Hindlimb muscle (tissue), 1 donor: ENCODE results near the gene MAP3K4. TPM values are rescaled to one million over a fixed set of nuclear protein-coding genes. Genes with fewer than 3 reads are reported as not detected.

Experiments
- DNase-seq: peaks from one replicate; pipeline ENCODE4 v3.0.0-alpha.2; 2013
- polyA plus RNA-seq: library from polyadenylated mRNA; unstranded; fragments of 120-200 nt; gene quantifications from one replicate; pipeline ENCODE4 v1.2.1, GENCODE V29; 2013; ENCODE audit not compliant: insufficient read length

The MAP3K4 gene
- polyA plus RNA-seq, 1 donor: 20.9 TPM

DNA sequence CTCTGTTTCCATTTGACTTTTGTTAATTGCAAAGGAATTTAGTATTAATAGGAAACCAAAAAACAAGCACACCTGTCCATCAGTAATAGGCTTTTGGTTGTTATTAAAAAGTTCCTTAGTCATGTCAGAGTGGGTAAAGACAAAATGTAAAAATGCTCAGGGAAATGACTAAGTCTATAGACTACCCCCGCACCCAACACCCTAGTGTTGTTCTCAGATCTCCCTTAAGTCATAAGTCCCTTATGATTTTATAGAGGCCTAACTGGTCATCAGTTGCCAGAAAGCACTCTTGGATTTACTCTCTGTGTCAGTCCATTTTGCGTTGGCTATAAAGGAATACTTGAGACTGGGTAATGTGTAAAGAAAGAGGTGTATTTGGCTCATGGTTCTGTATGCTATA, 52.8 kb downstream of the MAP3K4 start:
- DNase-seq: no peak

DNA sequence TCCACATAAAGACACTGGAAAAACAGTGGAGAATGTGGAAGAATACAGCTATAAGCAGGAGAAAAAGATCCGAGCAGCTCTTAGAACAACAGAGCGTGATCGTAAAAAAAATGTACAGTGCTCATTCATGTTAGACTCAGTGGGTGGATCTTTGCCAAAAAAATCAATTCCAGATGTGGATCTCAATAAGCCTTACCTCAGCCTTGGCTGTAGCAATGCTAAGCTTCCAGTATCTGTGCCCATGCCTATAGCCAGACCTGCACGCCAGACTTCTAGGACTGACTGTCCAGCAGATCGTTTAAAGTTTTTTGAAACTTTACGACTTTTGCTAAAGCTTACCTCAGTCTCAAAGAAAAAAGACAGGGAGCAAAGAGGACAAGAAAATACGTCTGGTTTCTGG, 57.1 kb downstream of the MAP3K4 start:
- DNase-seq: peak; percentile 80

DNA sequence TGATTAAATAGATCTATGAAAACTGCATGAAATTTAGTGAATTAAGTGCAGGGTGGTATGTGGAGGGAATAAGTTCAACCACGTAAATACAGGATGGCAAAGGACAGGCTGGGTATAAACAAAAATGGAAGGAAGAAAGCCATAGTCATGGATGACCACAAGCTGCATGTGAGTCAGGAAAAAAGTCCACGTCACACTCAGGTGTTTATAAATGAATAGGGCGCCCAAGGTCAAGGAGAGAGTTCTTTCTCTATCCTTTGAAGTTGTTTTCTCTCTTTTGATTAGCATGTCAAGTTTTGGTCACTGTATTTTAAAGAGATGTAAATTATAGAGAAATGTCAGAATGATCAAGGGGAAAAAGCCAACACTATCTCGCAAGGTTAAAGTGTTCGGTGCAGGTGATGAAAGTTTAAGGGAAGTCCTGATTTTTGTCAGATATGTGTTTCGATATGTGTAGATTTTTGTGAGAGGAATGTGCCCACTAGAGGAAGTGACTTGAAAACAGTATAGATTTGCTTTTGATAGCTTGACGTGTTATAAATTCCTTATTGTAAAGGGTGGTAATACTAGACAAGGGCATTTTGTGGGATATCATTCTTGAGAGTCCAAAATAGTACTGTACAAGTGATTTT, 58.7 kb downstream of the MAP3K4 start:
- DNase-seq: no peak

DNA sequence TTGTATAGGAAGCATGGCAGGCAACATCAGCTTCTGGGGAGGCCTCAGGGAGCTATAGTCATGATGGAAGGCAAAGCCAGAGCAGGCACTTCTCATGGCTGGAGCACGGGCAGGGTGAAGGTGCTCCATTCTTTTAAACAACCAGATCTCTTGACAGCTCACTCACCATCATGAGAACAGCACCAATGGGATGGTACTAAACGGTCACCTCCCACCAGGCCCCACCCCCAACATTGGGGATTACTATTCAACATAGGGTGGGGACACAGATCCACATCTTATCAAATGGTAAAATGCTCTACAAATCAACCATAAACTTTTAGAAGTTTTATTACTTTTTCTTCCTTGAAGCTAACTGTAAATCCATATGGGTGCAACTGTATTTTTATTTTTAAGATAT, 61.5 kb downstream of the MAP3K4 start:
- DNase-seq: no peak

DNA sequence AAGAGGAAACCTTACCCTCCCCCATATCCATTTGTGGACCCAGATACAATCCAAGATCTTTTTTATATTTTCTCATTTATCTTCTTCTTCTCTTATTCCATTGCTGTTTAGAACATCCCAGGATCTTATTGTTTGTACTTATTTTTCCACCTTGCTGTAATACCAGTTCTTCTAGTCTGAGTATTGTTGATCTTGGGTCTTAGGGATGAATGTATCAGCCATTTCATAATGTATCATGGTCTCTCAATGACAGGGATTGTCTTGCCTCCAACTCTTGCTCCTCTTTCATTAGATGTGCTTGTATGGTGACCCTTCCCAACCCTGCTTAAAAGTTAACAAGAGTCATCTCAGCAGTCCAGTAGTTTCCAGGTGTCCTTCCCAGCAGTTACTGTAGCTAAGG, 63.3 kb downstream of the MAP3K4 start:
- no peak for DNase-seq

DNA sequence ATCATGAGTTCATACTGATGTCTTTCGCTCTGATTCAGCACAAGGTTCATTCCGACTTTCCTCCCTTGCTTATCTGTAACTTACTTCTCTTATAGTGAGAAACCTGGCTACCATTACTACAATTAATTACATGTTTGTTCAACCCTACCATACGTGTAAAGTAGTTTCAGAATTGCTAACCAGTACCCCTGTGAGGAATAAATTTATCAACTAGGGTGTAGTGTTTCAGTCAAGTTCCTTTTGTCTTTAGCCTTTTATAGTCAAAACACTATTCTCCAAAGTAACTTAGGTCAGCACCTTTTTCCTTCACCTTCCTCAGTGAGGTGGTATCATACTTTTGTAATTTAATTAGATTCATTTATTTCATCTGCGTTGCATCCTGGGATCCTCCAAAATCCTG, 64.9 kb downstream of the MAP3K4 start:
- no peak for DNase-seq

DNA sequence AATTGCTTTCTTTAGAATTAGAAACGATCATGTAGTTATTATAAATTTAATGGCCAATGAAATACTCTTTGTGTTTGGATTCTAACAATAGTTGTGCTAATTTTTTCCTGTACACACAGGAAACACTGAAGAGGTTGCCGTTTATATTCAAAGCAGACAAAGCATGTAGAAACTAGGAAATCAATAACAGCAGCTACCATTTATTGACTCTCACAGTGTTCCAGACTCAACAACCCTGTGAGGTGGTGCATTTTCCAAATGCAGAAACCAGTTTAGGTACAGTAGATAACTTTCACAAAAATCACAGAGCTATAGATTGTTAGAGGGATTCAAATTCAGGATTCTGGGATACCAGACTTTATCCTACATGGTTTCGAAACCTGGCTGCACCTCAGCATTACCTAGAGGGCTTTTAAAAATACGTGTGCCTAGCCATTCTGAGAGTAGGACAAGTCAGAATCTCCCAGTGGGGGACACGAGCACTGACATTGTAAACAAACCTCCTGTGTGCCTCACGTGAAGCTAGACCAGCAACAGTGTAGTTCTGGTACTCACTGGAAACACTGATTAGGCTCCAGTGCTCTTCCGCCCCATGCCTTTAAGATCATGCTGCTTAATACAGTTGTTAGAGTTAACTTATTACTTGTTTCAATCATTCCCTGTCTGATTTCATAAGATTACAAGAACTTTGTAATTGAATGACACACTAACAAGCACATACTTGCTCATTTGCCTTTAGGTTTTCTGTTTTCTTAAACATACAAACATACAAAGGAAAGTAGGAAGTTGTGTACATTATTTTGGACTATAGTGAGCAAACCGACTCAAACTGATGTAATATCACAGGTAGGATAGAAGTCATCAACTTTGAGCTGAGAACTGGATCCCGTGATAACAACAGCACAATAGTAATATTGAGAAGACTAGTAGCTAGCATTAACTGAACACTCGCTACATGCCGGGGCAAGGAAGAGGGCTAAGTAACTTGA, 65.8 kb downstream of the MAP3K4 start:
- DNase-seq: no peak

DNA sequence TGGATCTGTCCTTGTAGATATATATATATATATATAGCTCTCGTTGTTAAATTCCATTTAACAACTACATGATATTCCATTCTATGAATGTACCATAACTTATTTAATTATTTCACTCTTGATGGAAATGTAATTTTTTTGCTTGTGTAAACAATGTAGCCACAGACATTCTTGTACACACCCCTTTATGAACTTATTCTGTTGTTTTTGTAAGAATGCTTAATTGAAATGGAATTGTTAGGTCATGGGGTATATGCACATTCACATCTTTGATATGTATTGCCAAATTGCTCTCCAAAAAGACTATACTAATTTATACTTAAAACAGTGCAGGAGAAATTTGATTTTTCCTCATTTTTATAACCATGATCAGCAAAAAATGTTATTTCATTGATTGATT, 67.2 kb downstream of the MAP3K4 start:
- no peak for DNase-seq

DNA sequence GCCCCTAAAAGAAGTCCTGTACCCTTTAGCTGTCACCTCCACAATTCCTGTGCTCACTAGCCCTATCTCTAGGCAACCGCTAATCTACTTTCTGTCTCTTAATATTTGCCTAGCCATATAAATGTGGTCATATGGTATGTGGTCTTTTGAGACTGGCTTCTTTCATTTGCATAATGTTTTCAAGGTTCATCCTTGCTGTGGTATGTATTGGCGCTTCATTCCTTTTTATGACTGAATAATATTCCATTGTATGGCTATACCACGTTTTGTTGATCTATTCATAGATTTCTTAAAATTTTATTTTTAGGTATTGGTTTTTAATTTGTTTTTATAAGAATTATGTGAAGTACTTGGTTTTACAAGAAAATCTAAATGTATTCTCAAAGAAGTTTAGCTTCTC, 70.0 kb downstream of the MAP3K4 start:
- no peak for DNase-seq

DNA sequence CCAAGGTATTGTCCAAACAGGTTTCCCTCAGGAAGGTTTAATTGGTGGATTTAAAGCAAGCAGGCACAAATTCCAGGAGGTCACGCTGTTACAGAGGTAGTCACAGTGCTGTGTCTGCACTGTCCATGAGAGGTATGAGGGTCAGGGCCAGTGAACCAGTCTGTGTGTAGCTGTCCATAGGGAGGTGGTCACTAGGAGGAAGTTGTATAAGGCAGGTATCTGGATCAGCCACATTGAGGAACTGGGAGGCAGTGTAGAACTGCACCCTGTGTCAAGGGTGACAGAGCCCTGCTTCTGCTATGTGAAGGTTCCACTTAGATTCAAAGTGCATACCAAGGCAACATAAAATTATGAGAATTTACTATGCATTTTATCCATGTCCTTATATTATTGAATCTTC, 73.3 kb downstream of the MAP3K4 start:
- no peak for DNase-seq

DNA sequence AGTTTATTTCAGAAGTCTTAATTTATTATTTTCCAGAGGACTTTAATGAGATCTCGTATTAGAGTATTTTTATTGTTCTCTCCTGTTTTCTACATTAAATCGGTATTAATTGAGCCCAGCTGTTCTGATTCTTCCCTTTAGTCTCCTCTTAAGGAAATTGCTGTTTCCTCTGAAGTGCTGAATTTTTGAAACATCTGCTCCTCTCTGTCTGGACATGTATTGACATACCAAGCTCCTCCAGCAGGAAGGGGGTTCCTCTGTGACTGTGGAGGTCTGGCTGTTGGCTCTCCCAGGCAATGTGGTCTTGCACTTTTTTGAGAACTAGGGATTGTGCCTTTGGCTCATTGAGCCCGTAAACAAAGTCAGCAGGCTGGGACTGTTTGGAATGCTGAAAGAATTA, 74.9 kb downstream of the MAP3K4 start:
- DNase-seq: no peak

DNA sequence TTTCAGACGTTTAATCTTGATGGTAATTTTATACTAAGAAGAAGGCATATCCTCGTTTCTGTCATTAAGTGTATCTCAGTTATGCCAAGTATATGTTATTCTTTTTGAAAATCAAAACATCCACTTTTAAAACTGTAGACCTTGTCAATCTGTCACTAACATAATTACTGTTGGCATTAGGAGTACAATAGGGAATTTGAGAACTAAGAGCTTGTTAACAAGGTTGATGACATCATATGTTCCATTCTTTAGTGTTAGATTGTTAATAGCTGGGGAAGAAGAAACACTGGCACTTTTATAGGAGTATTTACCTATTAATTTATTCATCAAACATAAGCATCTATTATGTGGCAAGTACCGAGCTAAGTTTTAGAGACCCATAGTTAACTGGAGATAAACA, 76.2 kb downstream of the MAP3K4 start:
- no peak for DNase-seq

DNA sequence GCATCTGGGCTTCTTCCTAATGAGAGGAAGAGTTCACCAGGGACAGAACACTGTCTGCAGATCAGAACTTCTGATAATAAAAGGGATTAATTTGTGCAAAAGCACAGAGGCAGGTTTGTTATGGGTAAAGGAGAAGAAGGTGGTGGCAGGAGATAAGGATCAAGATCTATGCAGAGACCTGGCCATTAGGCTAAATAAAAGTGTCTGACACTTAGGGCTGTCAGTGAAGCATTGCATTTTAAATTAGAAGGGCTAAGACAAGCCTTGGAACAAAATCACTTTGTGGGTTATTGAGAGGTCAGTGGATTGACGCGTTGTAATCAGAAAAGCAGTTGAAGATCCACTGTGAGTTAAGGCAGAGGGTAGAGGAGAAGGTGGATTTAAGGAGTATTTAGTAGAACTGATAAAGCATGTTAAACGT, 76.8 kb downstream of the MAP3K4 start:
- no peak for DNase-seq

DNA sequence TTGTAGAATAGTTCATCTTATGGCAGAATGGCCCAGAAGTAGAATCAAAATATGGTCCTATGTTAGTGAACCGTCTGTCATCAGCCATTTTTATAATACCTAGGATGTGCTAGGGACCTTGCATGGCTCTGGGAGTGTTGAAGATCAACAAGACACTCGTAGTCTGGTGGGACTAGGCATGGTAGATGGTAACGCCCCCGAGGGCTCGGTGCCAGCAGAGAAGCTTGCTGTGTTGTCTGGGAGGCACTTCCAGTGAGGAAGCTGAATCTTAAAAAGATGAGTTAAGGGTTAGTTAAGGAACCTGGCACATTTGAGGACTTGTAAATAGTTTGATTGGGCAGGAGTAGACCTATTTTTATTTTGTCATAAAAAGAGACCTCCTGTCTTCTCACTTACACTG, 82.4 kb downstream of the MAP3K4 start:
- no peak for DNase-seq

DNA sequence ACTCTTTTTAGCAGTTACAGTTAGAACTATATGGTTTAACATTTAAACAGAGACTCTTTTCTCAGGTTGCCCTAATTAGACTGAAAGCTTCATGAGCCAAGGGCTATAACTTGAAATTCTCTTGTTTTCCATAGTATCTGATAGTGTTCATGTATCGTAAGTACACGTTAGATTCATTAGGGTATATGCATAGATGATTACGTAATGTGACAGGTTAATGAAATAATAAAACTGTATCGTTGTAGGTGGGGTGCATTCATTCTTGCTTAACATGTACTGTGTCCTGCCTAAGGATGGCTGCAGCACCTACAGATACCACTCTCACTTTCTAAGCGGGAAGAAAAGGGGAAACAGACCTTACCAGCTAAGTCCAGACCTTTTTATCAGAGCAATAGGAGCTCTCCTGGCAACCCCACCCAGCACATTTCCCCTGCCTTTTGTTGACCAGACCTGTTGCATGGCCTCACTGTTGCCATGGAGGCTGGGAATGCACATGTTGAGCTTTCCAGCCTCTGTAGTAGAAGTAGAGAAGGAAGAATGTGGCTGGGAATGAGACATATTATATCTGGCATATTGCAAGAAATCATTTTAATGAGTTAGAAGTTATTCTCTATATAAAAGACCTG, 83.0 kb downstream of the MAP3K4 start:
- no peak for DNase-seq

DNA sequence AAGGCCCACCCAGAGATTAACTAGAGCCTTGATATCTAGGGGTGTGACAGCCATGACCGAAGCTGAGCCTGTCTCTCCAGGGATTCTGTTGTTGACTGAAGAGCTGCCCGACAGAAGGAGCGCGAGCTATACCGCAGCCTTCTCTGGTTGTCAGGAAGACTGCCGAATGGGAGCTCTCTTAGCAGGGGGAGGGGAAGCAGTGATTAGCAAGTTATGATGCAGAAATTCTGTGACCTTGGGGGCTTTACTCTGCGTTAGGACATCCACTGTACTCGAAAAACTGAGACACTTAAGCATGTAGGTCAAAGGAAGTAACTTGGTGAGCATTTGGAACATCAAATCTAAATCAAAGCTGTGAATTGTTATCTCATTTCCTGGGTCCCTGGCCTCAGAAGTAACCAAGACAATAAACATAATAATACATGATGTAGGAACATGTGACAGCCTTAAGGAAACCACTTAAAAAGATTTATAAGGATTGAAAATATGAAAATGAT, 84.7 kb downstream of the MAP3K4 start:
- no peak for DNase-seq

DNA sequence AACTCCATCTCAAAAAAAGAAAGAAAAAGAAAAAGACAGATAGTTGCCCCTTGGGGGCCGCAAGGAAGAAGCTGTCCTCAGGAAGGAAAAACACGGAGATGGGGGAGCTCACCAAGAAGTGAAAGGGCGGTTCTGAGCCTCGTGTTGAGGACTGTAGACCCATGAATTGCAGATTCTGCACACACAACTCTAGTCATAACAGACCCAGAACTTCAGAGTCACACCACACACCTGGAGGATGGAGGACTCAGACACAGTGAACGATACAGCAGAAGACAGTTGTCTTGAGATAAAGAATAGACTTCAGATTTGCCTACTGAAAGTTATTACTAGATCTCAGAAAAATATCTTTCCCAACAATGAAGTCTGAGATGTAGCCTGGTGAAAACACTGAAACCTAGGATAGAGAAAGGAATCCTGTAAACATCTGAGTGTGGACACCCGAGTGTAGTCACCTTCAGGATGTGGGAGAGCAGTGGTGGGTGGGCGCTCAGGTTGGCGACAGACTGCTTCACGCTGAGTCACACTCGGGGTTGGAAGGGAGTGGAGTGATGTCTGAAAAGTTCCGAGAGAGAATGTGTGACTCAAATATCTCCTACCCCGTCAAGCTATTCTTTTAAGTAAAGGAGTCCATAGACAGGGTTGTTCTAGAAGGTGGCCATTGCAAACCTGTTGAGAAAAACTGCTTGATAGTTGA, 88.1 kb downstream of the MAP3K4 start:
- DNase-seq: no peak

DNA sequence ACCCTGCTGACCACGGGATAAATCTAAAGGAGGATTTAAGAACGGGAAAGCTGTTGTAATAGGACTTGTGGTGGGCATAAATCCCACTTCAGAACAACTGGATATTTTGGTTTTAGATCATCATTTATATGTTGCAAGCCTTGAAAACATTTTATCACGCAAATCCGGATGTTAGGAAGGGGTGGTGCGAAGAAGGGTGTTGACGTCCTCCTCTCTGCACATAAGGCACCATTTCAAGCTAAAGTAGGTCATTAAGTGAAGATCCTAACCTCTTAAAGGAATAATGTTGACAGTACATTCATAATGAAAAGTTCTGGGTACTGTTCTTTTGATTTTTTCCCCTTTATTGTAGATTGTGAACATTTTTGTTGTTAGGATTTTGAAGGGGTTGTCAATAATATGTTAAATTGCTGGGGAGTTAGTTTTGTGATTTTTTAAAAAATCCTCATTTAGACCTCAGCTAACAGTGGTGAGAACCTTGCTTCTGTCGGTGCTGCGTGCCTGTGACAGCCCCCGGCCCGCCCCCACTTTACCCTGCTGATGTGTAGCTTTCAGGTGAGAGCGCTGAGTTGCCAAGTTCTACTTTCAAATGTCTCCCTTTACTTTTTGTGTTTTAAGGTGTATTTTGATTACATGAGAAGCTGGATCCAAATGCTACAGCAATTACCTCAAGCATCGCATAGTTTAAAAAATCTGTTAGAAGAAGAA, 88.8 kb downstream of the MAP3K4 start:
- no peak for DNase-seq

DNA sequence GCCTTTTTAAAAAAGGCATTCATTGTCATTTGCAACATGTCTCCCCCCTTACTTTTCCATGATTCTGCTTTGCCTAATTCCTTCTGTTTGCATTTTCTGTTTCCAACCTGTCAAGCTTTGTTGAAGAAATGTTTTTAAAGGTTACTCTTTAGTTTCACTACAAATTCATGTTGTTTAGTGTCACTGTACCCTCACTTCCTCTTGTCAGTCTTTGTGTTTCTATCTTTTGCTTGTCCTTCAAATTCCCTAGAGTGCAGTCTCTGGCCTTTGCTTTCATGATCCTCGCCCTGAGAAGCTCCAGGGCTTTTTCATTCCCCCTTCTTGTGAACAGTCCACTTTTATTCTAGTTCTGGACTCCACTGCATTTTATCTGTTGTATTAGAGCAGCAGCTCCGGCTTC, 90.6 kb downstream of the MAP3K4 start:
- no peak for DNase-seq

DNA sequence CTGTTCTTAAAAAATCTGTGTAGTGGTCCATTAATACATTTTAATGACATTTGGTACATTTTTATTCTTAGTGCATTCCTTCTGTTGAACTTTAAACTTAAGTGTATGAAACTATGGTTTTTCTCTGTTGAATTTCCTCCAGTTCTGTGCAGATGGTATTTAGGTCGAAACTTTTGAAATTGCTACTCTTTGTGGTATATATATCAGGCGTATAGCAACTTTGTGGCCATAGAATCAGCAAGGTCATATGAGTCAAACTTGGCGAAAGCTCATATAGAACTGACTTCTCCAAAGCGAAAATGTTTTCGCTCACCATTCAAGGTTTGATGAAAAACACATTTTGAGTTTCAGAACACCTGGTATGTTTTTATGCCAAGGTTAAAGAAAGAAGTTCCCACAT, 93.7 kb downstream of the MAP3K4 start:
- no peak for DNase-seq

DNA sequence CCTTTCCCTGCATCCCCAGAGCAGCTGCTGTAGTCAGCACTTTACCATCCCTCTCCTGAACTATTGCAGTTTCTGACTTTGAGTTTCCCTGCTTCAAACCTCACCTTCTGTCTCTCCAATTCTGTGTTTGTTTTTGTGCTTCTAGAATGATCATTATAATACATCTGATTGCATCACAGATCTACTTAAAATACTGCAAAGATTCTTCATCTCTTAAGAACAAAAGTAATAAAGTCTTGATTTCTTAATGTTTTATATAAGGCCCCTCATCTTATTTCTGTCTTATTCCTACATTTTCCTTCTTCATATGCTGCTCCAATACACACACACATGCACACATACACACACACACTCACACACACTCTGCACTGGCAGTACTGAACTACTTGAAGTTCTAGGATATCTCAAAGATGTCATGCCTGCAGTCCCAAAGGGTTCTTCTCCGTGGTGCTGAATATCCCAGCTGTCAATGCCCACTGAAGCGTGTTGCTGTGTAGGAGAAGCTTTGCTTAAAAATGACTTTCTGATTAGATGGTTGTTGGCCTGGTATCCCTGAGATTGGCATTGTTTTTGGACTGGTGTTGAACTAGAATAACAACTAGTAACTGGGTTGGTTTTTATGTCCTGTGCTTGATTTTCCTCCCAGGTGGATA, 97.2 kb downstream of the MAP3K4 start:
- no peak for DNase-seq

DNA sequence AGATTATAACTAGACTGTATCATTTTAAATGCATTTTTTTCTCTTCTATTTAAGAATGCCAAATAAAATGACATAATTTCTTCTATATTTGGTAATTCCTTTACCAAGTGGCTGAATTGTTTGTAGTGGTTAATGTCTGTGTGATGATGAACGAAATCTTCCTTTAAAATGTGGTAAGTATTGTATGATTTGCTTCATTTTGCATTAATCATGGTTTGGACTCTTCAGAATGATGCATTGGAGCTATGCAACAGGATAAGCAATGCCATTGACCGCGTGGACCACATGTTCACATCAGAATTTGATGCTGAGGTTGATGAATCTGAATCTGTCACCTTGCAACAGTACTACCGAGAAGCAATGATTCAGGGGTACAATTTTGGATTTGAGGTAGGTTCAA, 99.6 kb downstream of the MAP3K4 start:
- DNase-seq: no peak
